Measurements from ENCODE around the gene TNFRSF11A.

TNFRSF11A gene

DNA sequence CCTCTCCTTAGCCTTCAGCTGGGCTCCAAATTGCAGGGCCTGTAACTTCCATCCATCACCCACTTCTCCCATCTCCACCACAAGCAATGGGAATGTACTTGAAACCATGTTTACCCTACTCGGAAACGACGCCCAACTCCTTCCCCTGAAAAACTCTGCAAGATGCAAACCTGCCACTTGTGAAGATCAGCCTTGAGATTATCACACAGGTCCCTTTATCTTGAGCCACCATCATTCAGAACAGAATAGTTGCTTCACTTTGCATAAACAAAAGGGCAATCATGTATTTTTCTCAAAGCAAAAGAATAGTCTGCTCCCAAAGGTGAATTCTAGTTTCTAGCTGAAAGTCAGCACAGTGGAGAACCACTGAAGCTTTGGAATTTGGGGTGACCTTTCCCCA is 75.8 kb downstream of the TNFRSF11A start:
- Histone ChIP-seq H3K4me3 (replicated peaks; ENCODE audit: insufficient read depth, low read length) (no peak overlapping the region), H3K27ac (replicated peaks) (no peak overlapping the region), H3K27me3 (ENCODE audit: insufficient read depth, poor library complexity, severe bottlenecking) (no peaks in the 10 kb centered on the region)
- TF ChIP-seq CTCF (IDR thresholded peaks at IDR 0.05; ENCODE audit: insufficient read depth, low read length) (no peak), POLR2AphosphoS5 (IDR thresholded peaks at IDR 0.05; ENCODE audit: low read depth) (no peak)
- DNase-seq (ENCODE audit: low read depth in 1 of 2, low spot score in 1 of 2), result no peak

DNA sequence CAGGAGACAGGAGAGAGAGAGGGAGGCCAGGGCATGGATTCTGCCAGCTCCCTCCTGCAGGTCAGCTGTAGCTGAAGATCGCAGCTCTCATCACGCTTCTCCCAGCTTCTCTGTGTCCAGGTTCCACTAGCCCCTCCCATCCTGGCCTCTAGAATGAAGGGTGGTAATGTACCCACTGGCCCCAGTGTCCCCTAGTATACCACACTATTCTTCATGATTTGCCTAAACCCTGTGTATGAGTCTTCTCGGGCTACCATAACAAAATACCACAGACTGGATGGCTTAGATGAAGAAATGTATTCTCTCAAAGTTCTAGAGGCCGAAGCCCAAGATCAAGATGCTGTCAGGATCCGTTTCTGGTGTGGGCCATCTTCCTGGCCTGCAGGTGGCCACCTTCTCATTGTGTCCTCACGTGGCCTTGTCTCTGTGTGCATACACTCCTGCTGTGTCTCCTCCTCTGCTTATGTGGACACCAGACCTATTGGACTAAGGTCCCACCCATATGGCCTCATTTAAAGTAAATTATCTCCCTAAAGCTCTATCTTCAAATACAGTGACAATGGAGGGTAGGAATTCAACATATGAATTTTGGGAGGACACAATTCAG is 77.3 kb downstream of the TNFRSF11A start:
- no peak for DNase-seq (ENCODE audit: low read depth in 1 of 2, low spot score in 1 of 2)
- no peak overlapping the region for H3K4me3 ChIP-seq (replicated peaks; ENCODE audit: insufficient read depth, low read length)
- no peak for TF ChIP-seq POLR2AphosphoS5 (IDR thresholded peaks at IDR 0.05; ENCODE audit: low read depth)

GRCh38 chr18:62403120-62403519 is 78.0 kb downstream of the TNFRSF11A start:
- no peak for DNase-seq (ENCODE audit: low read depth in 1 of 2, low spot score in 1 of 2)
- H3K27ac ChIP-seq (replicated peaks), result no peak overlapping the region
- H3K27me3 ChIP-seq (ENCODE audit: insufficient read depth, poor library complexity, severe bottlenecking), result no peaks in the 10 kb centered on the region
- H3K4me3 ChIP-seq (replicated peaks; ENCODE audit: insufficient read depth, low read length), result no peak overlapping the region
- TF ChIP-seq, protein P1, sequence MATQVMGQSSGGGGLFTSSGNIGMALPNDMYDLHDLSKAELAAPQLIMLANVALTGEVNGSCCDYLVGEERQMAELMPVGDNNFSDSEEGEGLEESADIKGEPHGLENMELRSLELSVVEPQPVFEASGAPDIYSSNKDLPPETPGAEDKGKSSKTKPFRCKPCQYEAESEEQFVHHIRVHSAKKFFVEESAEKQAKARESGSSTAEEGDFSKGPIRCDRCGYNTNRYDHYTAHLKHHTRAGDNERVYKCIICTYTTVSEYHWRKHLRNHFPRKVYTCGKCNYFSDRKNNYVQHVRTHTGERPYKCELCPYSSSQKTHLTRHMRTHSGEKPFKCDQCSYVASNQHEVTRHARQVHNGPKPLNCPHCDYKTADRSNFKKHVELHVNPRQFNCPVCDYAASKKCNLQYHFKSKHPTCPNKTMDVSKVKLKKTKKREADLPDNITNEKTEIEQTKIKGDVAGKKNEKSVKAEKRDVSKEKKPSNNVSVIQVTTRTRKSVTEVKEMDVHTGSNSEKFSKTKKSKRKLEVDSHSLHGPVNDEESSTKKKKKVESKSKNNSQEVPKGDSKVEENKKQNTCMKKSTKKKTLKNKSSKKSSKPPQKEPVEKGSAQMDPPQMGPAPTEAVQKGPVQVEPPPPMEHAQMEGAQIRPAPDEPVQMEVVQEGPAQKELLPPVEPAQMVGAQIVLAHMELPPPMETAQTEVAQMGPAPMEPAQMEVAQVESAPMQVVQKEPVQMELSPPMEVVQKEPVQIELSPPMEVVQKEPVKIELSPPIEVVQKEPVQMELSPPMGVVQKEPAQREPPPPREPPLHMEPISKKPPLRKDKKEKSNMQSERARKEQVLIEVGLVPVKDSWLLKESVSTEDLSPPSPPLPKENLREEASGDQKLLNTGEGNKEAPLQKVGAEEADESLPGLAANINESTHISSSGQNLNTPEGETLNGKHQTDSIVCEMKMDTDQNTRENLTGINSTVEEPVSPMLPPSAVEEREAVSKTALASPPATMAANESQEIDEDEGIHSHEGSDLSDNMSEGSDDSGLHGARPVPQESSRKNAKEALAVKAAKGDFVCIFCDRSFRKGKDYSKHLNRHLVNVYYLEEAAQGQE (IDR thresholded peaks at IDR 0.05; ENCODE audit: insufficient replicate concordance, low read depth), result no peak
- no peak for TF ChIP-seq POLR2AphosphoS5 (IDR thresholded peaks at IDR 0.05; ENCODE audit: low read depth)
- TF ChIP-seq SPI1 (IDR thresholded peaks at IDR 0.05; ENCODE audit: borderline replicate concordance, low read depth), result no peak
- no peak for TF ChIP-seq CTCF (IDR thresholded peaks at IDR 0.05; ENCODE audit: insufficient read depth, low read length)
- no peak for TF ChIP-seq GABPA (IDR thresholded peaks at IDR 0.05; ENCODE audit: low read depth)

More for the DNA sequence above, 77.3 kb downstream of the TNFRSF11A start:
- Histone ChIP-seq H3K27ac (replicated peaks) (no peak overlapping the region), H3K27me3 (ENCODE audit: insufficient read depth, poor library complexity, severe bottlenecking) (no peaks in the 10 kb centered on the region)

- H3K4me3 ChIP-seq (replicated peaks; ENCODE audit: insufficient read depth, low read length), result no peak overlapping the region
- no peak for TF ChIP-seq POLR2AphosphoS5 (IDR thresholded peaks at IDR 0.05; ENCODE audit: low read depth)
- no peak for TF ChIP-seq CTCF (IDR thresholded peaks at IDR 0.05; ENCODE audit: insufficient read depth, low read length)
- no peak for TF ChIP-seq GABPA (IDR thresholded peaks at IDR 0.05; ENCODE audit: low read depth)
- no peak for TF ChIP-seq SPI1 (IDR thresholded peaks at IDR 0.05; ENCODE audit: borderline replicate concordance, low read depth)
- TF ChIP-seq, protein P1 (IDR thresholded peaks at IDR 0.05; ENCODE audit: insufficient replicate concordance, low read depth), result no peak
- DNase-seq (ENCODE audit: low read depth in 1 of 2, low spot score in 1 of 2), result no peak
- no peak overlapping the region for H3K27ac ChIP-seq (replicated peaks)
- no peaks in the 10 kb centered on the region for H3K27me3 ChIP-seq (ENCODE audit: insufficient read depth, poor library complexity, severe bottlenecking)
Measured at GRCh38 chr18:62404881-62405280, 79.8 kb downstream of the TNFRSF11A start.

Measured in HL-60 (cell line).